ENCODE data around the gene SIT1. TPM values are rescaled to one million over a fixed set of nuclear protein-coding genes. Genes with fewer than 3 reads are reported as not detected.
"Not testable (repeated sequence)": the region's sequence is repeated elsewhere in the genome, so short reads cannot be mapped to it uniquely, and the experiment has no call there.

Gene SIT1
- total RNA-seq, 2 donors from 2014 or later = 0.18 to 0.68 TPM

DNA sequence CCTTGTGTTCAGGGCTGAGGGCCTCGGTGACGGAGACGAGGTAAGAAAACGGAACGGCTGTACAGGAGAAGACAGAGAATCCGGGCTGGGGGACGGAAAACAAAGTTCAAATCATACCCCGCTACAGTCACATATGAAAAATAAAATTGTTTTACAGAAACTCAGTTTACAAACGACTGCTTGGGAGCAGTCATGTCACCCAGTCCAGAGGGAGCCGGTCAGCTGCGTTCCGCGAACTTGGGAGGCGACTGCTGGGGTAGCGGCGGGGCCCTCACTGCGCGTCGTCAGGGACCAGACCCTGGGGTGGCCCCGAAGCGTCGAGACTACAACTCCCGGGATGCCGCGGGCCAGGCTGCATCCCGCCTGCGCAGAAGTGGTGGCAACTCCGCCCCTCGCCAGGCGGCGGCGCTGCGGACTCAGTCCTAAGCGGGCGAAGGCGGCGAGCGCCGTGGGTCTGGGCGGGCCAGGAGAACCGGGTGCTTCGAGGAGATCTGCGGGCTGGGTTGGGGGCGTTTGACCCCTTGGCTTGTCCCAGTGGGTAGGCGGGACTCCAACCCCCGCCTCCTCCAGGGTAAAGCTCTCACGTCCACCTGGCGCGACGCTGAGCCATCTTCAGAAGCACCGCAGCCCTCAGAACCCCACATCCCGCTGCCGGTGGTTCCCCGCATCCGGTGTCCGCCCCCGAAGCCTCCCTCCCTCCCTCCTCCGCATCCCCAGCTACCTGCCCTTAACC lies 4.0 kb downstream of the SIT1 start:
- WGBS = under 1% methylated on average over 50 of the region's 58 CpGs
- Histone ChIP-seq H3K4me3 (peak overlapping the region; percentile 41 to 52), H3K36me3 (no peaks in the 10 kb centered on the region), H3K27me3 (replicated peaks; ENCODE audit: insufficient read depth) (no peaks in the 10 kb centered on the region), H3K4me1 (replicated peaks) (peaks cover 4% of the 10 kb centered on the region), H3K27ac (peak overlapping the region; percentile 84 to 86), H3K9me3 (no peaks in the 10 kb centered on the region)
- TF ChIP-seq, protein P1, sequence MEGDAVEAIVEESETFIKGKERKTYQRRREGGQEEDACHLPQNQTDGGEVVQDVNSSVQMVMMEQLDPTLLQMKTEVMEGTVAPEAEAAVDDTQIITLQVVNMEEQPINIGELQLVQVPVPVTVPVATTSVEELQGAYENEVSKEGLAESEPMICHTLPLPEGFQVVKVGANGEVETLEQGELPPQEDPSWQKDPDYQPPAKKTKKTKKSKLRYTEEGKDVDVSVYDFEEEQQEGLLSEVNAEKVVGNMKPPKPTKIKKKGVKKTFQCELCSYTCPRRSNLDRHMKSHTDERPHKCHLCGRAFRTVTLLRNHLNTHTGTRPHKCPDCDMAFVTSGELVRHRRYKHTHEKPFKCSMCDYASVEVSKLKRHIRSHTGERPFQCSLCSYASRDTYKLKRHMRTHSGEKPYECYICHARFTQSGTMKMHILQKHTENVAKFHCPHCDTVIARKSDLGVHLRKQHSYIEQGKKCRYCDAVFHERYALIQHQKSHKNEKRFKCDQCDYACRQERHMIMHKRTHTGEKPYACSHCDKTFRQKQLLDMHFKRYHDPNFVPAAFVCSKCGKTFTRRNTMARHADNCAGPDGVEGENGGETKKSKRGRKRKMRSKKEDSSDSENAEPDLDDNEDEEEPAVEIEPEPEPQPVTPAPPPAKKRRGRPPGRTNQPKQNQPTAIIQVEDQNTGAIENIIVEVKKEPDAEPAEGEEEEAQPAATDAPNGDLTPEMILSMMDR (IDR thresholded peaks at IDR 0.05) = peak; percentile 89 to 99 (median 95)
- TF ChIP-seq POLR2A (IDR thresholded peaks at IDR 0.05) (peak; percentile 85), POLR2AphosphoS5 (IDR thresholded peaks at IDR 0.05) (peak; percentile 94)
- peak; percentile 91 for DNase-seq (ENCODE audit: low spot score)
- intact Hi-C loops (cut with DNase I) = loop anchor here (5.0 to 10.0 kb wide), 3 partner anchors 39 to 236 kb away; partner anchors contain the start of gene TESK1

DNA sequence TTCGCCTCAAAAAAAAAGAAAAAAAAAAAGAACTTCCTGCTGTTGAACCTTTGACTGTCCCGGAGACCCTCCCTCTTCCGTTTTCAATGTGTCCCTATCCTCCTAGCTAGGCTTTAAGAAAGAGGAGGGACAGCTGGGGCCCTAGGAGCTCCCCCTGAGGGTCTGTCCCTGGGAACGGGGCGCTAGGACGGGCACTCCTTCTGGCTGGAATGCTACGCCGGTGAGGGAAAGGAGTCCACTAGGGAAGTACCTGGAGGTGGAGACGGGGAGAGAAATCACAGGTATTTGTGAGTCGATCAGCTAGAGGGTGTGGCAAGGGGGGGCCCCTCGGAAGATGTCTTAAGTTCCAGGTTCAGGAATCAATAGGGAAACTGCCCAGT lies 4.6 kb downstream of the SIT1 start:
- H3K27ac ChIP-seq = peak overlapping the region; percentile 84 to 86
- H3K9me3 ChIP-seq = no peaks in the 10 kb centered on the region
- intact Hi-C loops (cut with DNase I) = loop anchor here (5.0 to 10.0 kb wide), 3 partner anchors 39 to 236 kb away; partner anchors contain the start of gene TESK1
- TF ChIP-seq POLR2AphosphoS5 (IDR thresholded peaks at IDR 0.05) (no peak), POLR2A (IDR thresholded peaks at IDR 0.05) (no peak)
- TF ChIP-seq, protein P1 (IDR thresholded peaks at IDR 0.05) = no peak
- WGBS = 1% methylated on average over 11 of the region's 11 CpGs
- peaks cover 4% of the 10 kb centered on the region for H3K4me1 ChIP-seq (replicated peaks)
- peak; percentile 54 for DNase-seq (ENCODE audit: low spot score)
- H3K27me3 ChIP-seq (replicated peaks; ENCODE audit: insufficient read depth) = no peaks in the 10 kb centered on the region
- no peaks in the 10 kb centered on the region for H3K36me3 ChIP-seq
- H3K4me3 ChIP-seq = peak overlapping the region; percentile 41 to 52

DNA sequence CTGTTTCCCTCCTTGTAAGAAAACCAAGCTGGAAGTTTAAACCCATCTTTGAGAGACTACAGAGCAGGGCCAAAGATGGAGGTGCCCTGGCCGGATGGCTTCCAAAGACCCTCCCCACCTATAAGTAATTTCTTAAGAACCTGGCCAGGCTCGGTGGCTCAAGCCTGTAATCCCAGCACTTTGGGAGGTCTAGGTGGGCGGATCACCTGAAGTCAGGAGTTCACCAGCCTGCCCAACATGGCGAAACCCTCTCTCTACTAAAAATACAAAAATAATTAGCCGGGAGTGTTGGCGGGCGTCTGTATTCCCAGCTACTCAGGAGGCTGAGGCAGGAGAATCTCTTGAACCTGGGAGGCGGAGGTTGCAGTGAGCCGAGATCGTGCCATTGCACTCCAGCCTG lies 5.0 kb downstream of the SIT1 start:
- peak overlapping the region; percentile 84 to 86 for H3K27ac ChIP-seq
- H3K4me3 ChIP-seq = peak overlapping the region; percentile 41 to 52
- intact Hi-C loops (cut with DNase I) = loop anchor here (5.0 to 10.0 kb wide), 3 partner anchors 38 to 237 kb away; partner anchors contain the start of gene TESK1
- H3K4me1 ChIP-seq (replicated peaks); H3K27me3 ChIP-seq (replicated peaks; ENCODE audit: insufficient read depth); H3K9me3 ChIP-seq; DNase-seq (ENCODE audit: low spot score); H3K36me3 ChIP-seq: not testable (repeated sequence)
- 25% methylated on average over 10 of the region's 10 CpGs for WGBS

DNA sequence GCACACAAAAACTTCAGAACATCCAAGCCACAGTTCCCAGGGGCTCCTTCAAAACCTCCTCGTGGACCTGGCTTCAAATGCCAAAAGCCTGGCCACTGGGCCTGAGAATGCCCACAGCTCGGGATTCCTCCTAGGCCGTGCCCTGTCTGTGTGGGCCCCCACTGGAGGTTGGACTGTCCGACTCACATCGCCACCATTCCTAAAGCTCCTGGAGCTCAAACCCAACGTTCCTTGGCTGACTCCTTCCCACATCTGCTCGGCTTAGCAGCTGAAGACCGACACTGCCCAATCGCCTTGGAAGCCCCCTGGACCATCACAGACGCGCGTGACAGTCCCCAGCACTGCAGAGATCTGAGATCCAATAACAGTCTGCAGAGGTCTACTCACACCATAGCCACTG lies 7.7 kb downstream of the SIT1 start:
- no peak overlapping the region for H3K27ac ChIP-seq
- 84% methylated on average over 12 of the region's 12 CpGs for WGBS
- no peaks in the 10 kb centered on the region for H3K36me3 ChIP-seq
- H3K4me1 ChIP-seq (replicated peaks) = peaks cover 4% of the 10 kb centered on the region
- TF ChIP-seq POLR2AphosphoS5 (IDR thresholded peaks at IDR 0.05) (no peak), POLR2A (IDR thresholded peaks at IDR 0.05) (no peak)
- TF ChIP-seq, protein P1 (IDR thresholded peaks at IDR 0.05) = no peak
- no peaks in the 10 kb centered on the region for H3K27me3 ChIP-seq (replicated peaks; ENCODE audit: insufficient read depth)
- no peak for DNase-seq (ENCODE audit: low spot score)
- no peaks in the 10 kb centered on the region for H3K9me3 ChIP-seq
- intact Hi-C loops (cut with DNase I) = loop anchor here (10.0 kb wide), 1 partner anchor 158 kb away; no protein-coding TSS in a partner anchor
- no peak overlapping the region for H3K4me3 ChIP-seq

DNA sequence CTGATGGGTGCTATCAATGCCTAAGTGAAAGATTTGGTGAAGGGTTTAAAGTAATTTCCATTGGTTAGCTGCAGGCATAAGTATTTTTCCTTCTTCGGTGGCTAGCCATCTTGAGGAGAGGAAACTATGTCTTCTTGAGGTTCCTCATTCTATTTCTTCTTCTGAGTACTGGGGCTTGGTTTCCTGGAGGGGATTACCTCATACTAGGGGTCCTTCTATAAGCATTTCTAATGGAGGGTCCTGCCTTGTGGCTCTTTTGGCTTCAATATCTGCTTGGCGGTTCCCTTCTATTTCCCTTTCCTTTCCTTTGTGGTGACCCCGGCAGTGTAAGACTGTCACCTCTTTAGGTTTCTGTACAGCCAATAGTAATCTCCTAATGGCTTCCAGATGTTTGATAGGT lies 9.3 kb downstream of the SIT1 start:
- not testable (repeated sequence) for H3K36me3 ChIP-seq; H3K9me3 ChIP-seq; H3K4me3 ChIP-seq; H3K4me1 ChIP-seq (replicated peaks); DNase-seq (ENCODE audit: low spot score); H3K27ac ChIP-seq; H3K27me3 ChIP-seq (replicated peaks; ENCODE audit: insufficient read depth)
- WGBS = 96% methylated on average over 3 of the region's 3 CpGs
- intact Hi-C loops (cut with DNase I) = loop anchor here (10.0 kb wide), 1 partner anchor 157 kb away; no protein-coding TSS in a partner anchor

DNA sequence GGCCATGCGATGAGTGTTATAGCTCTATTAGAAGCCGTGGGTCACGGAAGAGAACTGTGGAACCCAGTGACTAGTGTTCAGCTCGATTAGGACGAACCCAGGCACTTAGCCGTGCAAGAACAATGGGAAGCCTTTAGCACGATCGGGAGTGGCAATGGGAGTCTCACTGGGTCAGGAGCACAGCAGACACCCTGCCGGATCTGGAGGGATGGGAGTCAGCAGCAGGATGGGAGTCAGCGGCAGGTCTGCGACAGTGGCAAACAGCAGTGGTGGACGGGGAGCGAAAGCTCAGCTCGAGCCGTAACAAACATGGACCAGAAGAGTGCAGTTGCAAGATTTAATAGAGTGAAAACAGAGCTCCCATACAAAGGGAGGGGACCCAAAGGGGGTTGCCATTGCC lies 10.3 kb downstream of the SIT1 start:
- not testable (repeated sequence) for H3K27ac ChIP-seq; DNase-seq (ENCODE audit: low spot score); H3K36me3 ChIP-seq; H3K4me1 ChIP-seq (replicated peaks); H3K4me3 ChIP-seq; H3K9me3 ChIP-seq; H3K27me3 ChIP-seq (replicated peaks; ENCODE audit: insufficient read depth)
- intact Hi-C loops (cut with DNase I) = loop anchor here (10.0 kb wide), 1 partner anchor 156 kb away; no protein-coding TSS in a partner anchor
- 97% methylated on average over 15 of the region's 15 CpGs for WGBS

All from prostate gland (tissue), 2 donors.